Cortex of kidney (tissue), 1 donor: ENCODE data around the gene RYR3.
"Not testable (repeated sequence)": the region's sequence is repeated elsewhere in the genome, so short reads cannot be mapped to it uniquely, and the experiment has no call there.

ENCODE experiments used
- DNase-seq: peaks from one replicate; lab custom pipeline; 2025; lab: John Stamatoyannopoulos, UW

Gene RYR3

GRCh38 chr15:33584797-33585196 lies 274.0 kb downstream of the RYR3 start:
- DNase-seq, result no peak

GRCh38 chr15:33586786-33587697 lies 276.3 kb downstream of the RYR3 start:
- DNase-seq, result no peak

GRCh38 chr15:33587773-33588172 lies 277.0 kb downstream of the RYR3 start:
- no peak for DNase-seq

GRCh38 chr15:33592864-33593263 lies 282.1 kb downstream of the RYR3 start:
- DNase-seq, result no peak

- DNase-seq, result not testable (repeated sequence)
Observed at GRCh38 chr15:33598382-33598781, 287.6 kb downstream of the RYR3 start.

- no peak for DNase-seq
Observed at GRCh38 chr15:33600212-33600611, 289.4 kb downstream of the RYR3 start.

GRCh38 chr15:33601461-33601860 lies 290.7 kb downstream of the RYR3 start:
- no peak for DNase-seq

- DNase-seq, result no peak
Observed at GRCh38 chr15:33608714-33609113, 297.9 kb downstream of the RYR3 start.

- DNase-seq, result no peak
Observed at GRCh38 chr15:33612721-33613304, 302.0 kb downstream of the RYR3 start.

- no peak for DNase-seq
Observed at GRCh38 chr15:33616475-33616874, 305.7 kb downstream of the RYR3 start.

- DNase-seq, result no peak
Observed at GRCh38 chr15:33618350-33618749, 307.6 kb downstream of the RYR3 start.

GRCh38 chr15:33621141-33621540 lies 310.4 kb downstream of the RYR3 start:
- no peak for DNase-seq

- no peak for DNase-seq
Observed at GRCh38 chr15:33623010-33623409, 312.2 kb downstream of the RYR3 start.

GRCh38 chr15:33624439-33624838 lies 313.7 kb downstream of the RYR3 start:
- no peak for DNase-seq

- DNase-seq, result no peak
Observed at GRCh38 chr15:33629647-33630046, 318.9 kb downstream of the RYR3 start.

- no peak for DNase-seq
Observed at GRCh38 chr15:33636234-33636633, 325.5 kb downstream of the RYR3 start.

GRCh38 chr15:33636958-33637357 lies 326.2 kb downstream of the RYR3 start:
- no peak for DNase-seq

- no peak for DNase-seq
Observed at GRCh38 chr15:33638453-33638852, 327.7 kb downstream of the RYR3 start.

GRCh38 chr15:33639051-33639450 lies 328.3 kb downstream of the RYR3 start:
- no peak for DNase-seq

GRCh38 chr15:33639456-33639855 lies 328.7 kb downstream of the RYR3 start:
- no peak for DNase-seq

- no peak for DNase-seq
Observed at GRCh38 chr15:33639978-33640377, 329.2 kb downstream of the RYR3 start.

- DNase-seq, result no peak
Observed at GRCh38 chr15:33641069-33641468, 330.3 kb downstream of the RYR3 start.

- no peak for DNase-seq
Observed at GRCh38 chr15:33644304-33644703, 333.5 kb downstream of the RYR3 start.

- no peak for DNase-seq
Observed at GRCh38 chr15:33646744-33647143, 336.0 kb downstream of the RYR3 start.
